HG02970 (cell line): ENCODE measurements around the gene C3.
"Not testable (repeated sequence)": the region's sequence is repeated elsewhere in the genome, so short reads cannot be mapped to it uniquely, and the experiment has no call there.

Source experiments
- ATAC-seq: cut with Tn5 transposase; IDR thresholded peaks from one replicate; pipeline ENCODE4 v1.9.1; 2021; ENCODE audit warnings: mild to moderate bottlenecking, moderate library complexity, moderate number of reproducible peaks; ENCODE audit not compliant: unreplicated experiment, low FRiP score

Gene C3

GRCh38 chr19:6748543-6748942, 28.1 kb upstream of the C3 start:
- not testable (repeated sequence) for ATAC-seq

- ATAC-seq = no peak
These were observed 25.5 kb upstream of the C3 start for GRCh38 chr19:6745965-6746364.

GRCh38 chr19:6744381-6745301, 24.2 kb upstream of the C3 start:
- ATAC-seq = no peak

GRCh38 chr19:6743714-6744380, 23.4 kb upstream of the C3 start:
- ATAC-seq = no peak

GRCh38 chr19:6743066-6743465, 22.6 kb upstream of the C3 start:
- ATAC-seq = no peak

GRCh38 chr19:6740589-6741343, 20.3 kb upstream of the C3 start:
- no peak for ATAC-seq

GRCh38 chr19:6739883-6740588, 19.6 kb upstream of the C3 start:
- ATAC-seq = no peak

- no peak for ATAC-seq
These were observed 19.0 kb upstream of the C3 start, which contains the start of gene TRIP10 for GRCh38 chr19:6739390-6739882. Gene TRIP10, plus strand, starts transcription at chr19:6739680. Its CDS starts 82 bp downstream, at chr19:6739762.

GRCh38 chr19:6738787-6739389, 18.4 kb upstream of the C3 start:
- ATAC-seq = no peak

GRCh38 chr19:6737873-6738786, 17.7 kb upstream of the C3 start:
- ATAC-seq = no peak

GRCh38 chr19:6737284-6737872, 16.9 kb upstream of the C3 start, which contains the start of gene GPR108:
Gene GPR108, minus strand, starts transcription at chr19:6737580. Its CDS starts 4 bp downstream, at chr19:6737576.
- ATAC-seq = peak; percentile 59

GRCh38 chr19:6736917-6737283, 16.4 kb upstream of the C3 start:
- no peak for ATAC-seq

GRCh38 chr19:6736169-6736916, 15.9 kb upstream of the C3 start:
- no peak for ATAC-seq

- no peak for ATAC-seq
These were observed 14.9 kb upstream of the C3 start for GRCh38 chr19:6735181-6735911.

- no peak for ATAC-seq
These were observed 13.7 kb upstream of the C3 start for GRCh38 chr19:6734096-6734696.

GRCh38 chr19:6733338-6734095, 13.1 kb upstream of the C3 start:
- ATAC-seq = no peak
